ENCODE measurements around the gene GLS2.

Gene GLS2

GRCh38 chr12:56437430-56438176, 50.4 kb downstream of the GLS2 start:
- DNase-seq = no peak

- DNase-seq = no peak
Observed at GRCh38 chr12:56434828-56435227, 53.1 kb downstream of the GLS2 start.

- DNase-seq = no peak
Observed at GRCh38 chr12:56431850-56432249, 56.1 kb downstream of the GLS2 start.

GRCh38 chr12:56431288-56431687, 56.7 kb downstream of the GLS2 start:
- DNase-seq = no peak

- DNase-seq = no peak
Observed at GRCh38 chr12:56425940-56426438, 62.0 kb downstream of the GLS2 start.

GRCh38 chr12:56425193-56425592, 62.8 kb downstream of the GLS2 start:
- no peak for DNase-seq
